K562 (cell line): Measurements from ENCODE around the gene RCC2. TPM values are rescaled to one million over a fixed set of nuclear protein-coding genes. Genes with fewer than 3 reads are reported as not detected.

Experiments used
- DACH1 ChIP-seq: fragments of 450-650 bp; IDR thresholded peaks from 2 replicates; pipeline ENCODE4 v1.6.1; 2018; ENCODE audit not compliant: partially characterized antibody
- ELF2 ChIP-seq: fragments of 250-450 bp; sonication (Bioruptor Pico); IDR thresholded peaks from 2 replicates; pipeline ENCODE4 v1.5.0; 2021; ENCODE audit warnings: mild to moderate bottlenecking
- HOXB6 ChIP-seq: fragments of 250-450 bp; sonication (Bioruptor Pico); IDR thresholded peaks from 2 replicates; pipeline ENCODE4 v1.5.1; 2022; ENCODE audit warnings: mild to moderate bottlenecking, borderline replicate concordance
- MYC ChIP-seq, 2 experiments: fragments of 250-450 bp in 1 of 2; sonication (Bioruptor Pico) in 1 of 2; IDR thresholded peaks; 2 replicates each; pipeline versions ENCODE4 v1.5.1 to v1.6.1; 2012 to 2021; ENCODE audit warnings: low read depth in 2 of 2, borderline replicate concordance in 1 of 2, improper control_type of control experiment in 1 of 2, low read length in 1 of 2, mild to moderate bottlenecking in 1 of 2, moderate library complexity in 1 of 2
- PHF8 ChIP-seq: fragments of 200-600 bp; sonication (generic); IDR thresholded peaks from 2 replicates; pipeline ENCODE4 v1.6.1; 2012; ENCODE audit warnings: mixed run types, mild to moderate bottlenecking, inconsistent platforms, low read length, moderate library complexity, borderline replicate concordance
- POLR2G ChIP-seq: fragments of 200-400 bp; formaldehyde crosslinking; IDR thresholded peaks from 2 replicates; pipeline ENCODE4 v1.6.1; 2017; ENCODE audit warnings: low read depth, mild to moderate bottlenecking, antibody characterized with exemption, low read length, moderate library complexity
- RBBP5 ChIP-seq: fragments of 200-600 bp; sonication (generic); IDR thresholded peaks from 2 replicates; pipeline ENCODE4 v1.6.1; 2012; ENCODE audit warnings: borderline replicate concordance, mild to moderate bottlenecking, low read length, control low read depth, inconsistent platforms; ENCODE audit not compliant: insufficient read depth, poor library complexity, severe bottlenecking
- SMAD4 ChIP-seq: fragments of 250-450 bp; sonication (Bioruptor Pico); conservative IDR thresholded peaks from 2 replicates; pipeline ENCODE4 v1.8.0; 2021; ENCODE audit warnings: inconsistent platforms, mild to moderate bottlenecking, moderate library complexity
- SREBF2 ChIP-seq: sonication (generic); formaldehyde crosslinking; IDR thresholded peaks from 2 replicates; pipeline ENCODE4 v1.4.0; 2020; ENCODE audit warnings: mild to moderate bottlenecking, missing genetic modification reagents
- TCFL5 ChIP-seq: fragments of 250-450 bp; sonication (Bioruptor Pico); conservative IDR thresholded peaks from 2 replicates; pipeline ENCODE4 v1.6.1; 2021; ENCODE audit warnings: mild to moderate bottlenecking, moderate library complexity, matching md5 sums
- ZBED1 ChIP-seq: IDR thresholded peaks from 2 replicates; pipeline ENCODE4 v1.6.1; 2014
- ZBTB7A ChIP-seq: IDR thresholded peaks from 2 replicates; pipeline ENCODE4 v1.6.1; 2011; ENCODE audit warnings: low read depth, mild to moderate bottlenecking, low read length, moderate library complexity, borderline replicate concordance; ENCODE audit not compliant: control insufficient read depth
- ZNF253 ChIP-seq: fragments of 250-450 bp; sonication (Bioruptor Pico); conservative IDR thresholded peaks from 2 replicates; pipeline ENCODE4 v1.6.1; 2021; ENCODE audit warnings: mild to moderate bottlenecking
- ZNF282 ChIP-seq: sonication (generic); formaldehyde crosslinking; IDR thresholded peaks from 2 replicates; pipeline ENCODE4 v1.8.1; 2023; ENCODE audit warnings: missing genetic modification reagents
- ZNF830 ChIP-seq: fragments of 250-450 bp; sonication (Bioruptor Pico); IDR thresholded peaks from 2 replicates; pipeline ENCODE4 v1.5.0; 2021; ENCODE audit warnings: mild to moderate bottlenecking
- ZSCAN29 ChIP-seq: fragments of 450-650 bp; IDR thresholded peaks from 2 replicates; pipeline ENCODE4 v1.6.1; 2017
- polyA plus RNA-seq, 8 experiments: library from polyadenylated mRNA; depleted of rRNA in 4 of 8; stranded (reverse) in 5 of 8; unstranded in 3 of 8; fragments of >200 nt; fragmentation: Nextera tagmentation in 2 of 8; fragmentation: Illumina TruSeq in 1 of 8; extraction: Ambion mirVana in 2 of 8; extraction: Trizol in 1 of 8; gene quantifications; 2 replicates each; pipeline versions ENCODE4 v1.2.1 to v1.2.3, GENCODE V29; 2011 to 2014; ENCODE audit warnings: inconsistent platforms in 1 of 8, missing spikeins in 1 of 8
- total RNA-seq, 7 experiments: library from RNA; depleted of rRNA in 6 of 7; stranded (reverse); fragments of >200 nt in 6 of 7; fragmentation: Illumina TruSeq in 2 of 7; extraction: Trizol in 2 of 7; gene quantifications; 2 replicates each; pipeline versions ENCODE4 v1.2.1 to v1.2.3, GENCODE V29; 2011 to 2021; ENCODE audit warnings: low replicate concordance in 1 of 7
- TF ChIP-seq, protein P1 (sequence below): fragments of 450-650 bp; IDR thresholded peaks from 2 replicates; pipeline ENCODE4 v1.6.1; 2017; ENCODE audit warnings: antibody characterized with exemption, mild to moderate bottlenecking
- TF ChIP-seq, protein P2 (sequence below): sonication (generic); formaldehyde crosslinking; IDR thresholded peaks from 2 replicates; pipeline ENCODE4 v1.4.0; 2020; ENCODE audit warnings: mild to moderate bottlenecking, missing genetic modification reagents
- TF ChIP-seq, protein P3 (sequence below): fragments of 250-450 bp; sonication (Bioruptor Pico); IDR thresholded peaks from 2 replicates; pipeline ENCODE4 v1.5.0; 2021

The RCC2 gene
- total and polyA plus RNA-seq, 9 of the 15 experiments (the other 6 are each of a cell fraction or from before 2014, with no cell fraction given) = 31.8 to 292 (median 116) TPM

DNA sequence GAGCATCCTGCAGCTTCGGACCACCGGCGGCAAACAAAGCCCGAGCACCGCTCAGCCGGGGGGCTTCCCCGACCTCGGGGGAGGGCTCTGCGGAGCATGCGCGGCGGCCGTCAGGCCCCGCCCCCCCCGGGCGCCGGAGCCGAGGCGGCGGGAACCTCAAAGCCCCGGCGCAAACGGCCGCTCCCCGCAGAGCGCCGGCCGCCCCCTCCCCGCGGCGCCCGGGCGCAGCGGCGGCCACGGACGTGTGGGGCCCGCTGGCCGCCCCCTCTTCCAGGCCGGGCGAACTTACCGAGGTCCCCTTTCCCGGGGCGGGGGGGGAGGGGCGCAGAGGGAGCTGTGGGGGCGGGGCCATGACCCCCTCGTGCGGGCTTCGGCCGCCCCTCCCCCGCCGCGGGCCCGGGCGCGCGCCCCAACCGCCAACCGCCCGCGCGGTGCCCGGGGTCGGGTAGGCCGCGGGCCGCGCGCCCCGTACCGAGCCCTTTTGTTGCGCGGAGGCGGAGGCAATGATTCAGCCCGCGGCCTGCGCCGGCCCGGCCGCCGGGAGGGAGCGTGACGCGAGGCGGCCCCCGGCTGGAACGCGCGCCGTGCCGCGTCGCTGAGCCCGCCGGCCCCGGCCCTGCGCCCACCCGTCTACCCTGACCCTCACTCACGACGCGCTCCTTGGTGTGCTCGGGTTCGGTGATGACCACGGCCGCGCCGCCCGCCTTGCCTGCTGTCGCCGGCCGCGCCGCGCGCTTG is 1.7 kb downstream of the RCC2 start (continued):
- TF ChIP-seq, protein P1, sequence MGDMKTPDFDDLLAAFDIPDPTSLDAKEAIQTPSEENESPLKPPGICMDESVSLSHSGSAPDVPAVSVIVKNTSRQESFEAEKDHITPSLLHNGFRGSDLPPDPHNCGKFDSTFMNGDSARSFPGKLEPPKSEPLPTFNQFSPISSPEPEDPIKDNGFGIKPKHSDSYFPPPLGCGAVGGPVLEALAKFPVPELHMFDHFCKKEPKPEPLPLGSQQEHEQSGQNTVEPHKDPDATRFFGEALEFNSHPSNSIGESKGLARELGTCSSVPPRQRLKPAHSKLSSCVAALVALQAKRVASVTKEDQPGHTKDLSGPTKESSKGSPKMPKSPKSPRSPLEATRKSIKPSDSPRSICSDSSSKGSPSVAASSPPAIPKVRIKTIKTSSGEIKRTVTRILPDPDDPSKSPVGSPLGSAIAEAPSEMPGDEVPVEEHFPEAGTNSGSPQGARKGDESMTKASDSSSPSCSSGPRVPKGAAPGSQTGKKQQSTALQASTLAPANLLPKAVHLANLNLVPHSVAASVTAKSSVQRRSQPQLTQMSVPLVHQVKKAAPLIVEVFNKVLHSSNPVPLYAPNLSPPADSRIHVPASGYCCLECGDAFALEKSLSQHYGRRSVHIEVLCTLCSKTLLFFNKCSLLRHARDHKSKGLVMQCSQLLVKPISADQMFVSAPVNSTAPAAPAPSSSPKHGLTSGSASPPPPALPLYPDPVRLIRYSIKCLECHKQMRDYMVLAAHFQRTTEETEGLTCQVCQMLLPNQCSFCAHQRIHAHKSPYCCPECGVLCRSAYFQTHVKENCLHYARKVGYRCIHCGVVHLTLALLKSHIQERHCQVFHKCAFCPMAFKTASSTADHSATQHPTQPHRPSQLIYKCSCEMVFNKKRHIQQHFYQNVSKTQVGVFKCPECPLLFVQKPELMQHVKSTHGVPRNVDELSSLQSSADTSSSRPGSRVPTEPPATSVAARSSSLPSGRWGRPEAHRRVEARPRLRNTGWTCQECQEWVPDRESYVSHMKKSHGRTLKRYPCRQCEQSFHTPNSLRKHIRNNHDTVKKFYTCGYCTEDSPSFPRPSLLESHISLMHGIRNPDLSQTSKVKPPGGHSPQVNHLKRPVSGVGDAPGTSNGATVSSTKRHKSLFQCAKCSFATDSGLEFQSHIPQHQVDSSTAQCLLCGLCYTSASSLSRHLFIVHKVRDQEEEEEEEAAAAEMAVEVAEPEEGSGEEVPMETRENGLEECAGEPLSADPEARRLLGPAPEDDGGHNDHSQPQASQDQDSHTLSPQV = peak; percentile 59; the same call in 1 of the 2 replicates
- 0 out of 2 replicates have a peak, but pooled peaks have one; percentile 67 for TF ChIP-seq SMAD4 (CRISPR knock-in tag)
- TF ChIP-seq DACH1 = no peak
- TF ChIP-seq RBBP5 = peak; percentile 84
- no peak for TF ChIP-seq ZSCAN29
- TF ChIP-seq, protein P2, sequence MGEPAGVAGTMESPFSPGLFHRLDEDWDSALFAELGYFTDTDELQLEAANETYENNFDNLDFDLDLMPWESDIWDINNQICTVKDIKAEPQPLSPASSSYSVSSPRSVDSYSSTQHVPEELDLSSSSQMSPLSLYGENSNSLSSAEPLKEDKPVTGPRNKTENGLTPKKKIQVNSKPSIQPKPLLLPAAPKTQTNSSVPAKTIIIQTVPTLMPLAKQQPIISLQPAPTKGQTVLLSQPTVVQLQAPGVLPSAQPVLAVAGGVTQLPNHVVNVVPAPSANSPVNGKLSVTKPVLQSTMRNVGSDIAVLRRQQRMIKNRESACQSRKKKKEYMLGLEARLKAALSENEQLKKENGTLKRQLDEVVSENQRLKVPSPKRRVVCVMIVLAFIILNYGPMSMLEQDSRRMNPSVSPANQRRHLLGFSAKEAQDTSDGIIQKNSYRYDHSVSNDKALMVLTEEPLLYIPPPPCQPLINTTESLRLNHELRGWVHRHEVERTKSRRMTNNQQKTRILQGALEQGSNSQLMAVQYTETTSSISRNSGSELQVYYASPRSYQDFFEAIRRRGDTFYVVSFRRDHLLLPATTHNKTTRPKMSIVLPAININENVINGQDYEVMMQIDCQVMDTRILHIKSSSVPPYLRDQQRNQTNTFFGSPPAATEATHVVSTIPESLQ = no peak
- TF ChIP-seq PHF8 = peak; percentile 67; the same call in 1 of the 2 replicates
- TF ChIP-seq POLR2G = peak; percentile 15
- no peak for TF ChIP-seq SREBF2
- no peak for TF ChIP-seq ZNF830 (CRISPR knock-in tag)
- no peak for TF ChIP-seq ELF2
- peak; percentile 91; the same call in 1 of the 2 replicates for TF ChIP-seq ZBTB7A
- TF ChIP-seq ZBED1 = no peak
- TF ChIP-seq ZNF253 = no peak
- no peak for TF ChIP-seq HOXB6 (CRISPR knock-in tag)
- no peak for TF ChIP-seq TCFL5 (CRISPR knock-in tag)
- TF ChIP-seq, protein P3, sequence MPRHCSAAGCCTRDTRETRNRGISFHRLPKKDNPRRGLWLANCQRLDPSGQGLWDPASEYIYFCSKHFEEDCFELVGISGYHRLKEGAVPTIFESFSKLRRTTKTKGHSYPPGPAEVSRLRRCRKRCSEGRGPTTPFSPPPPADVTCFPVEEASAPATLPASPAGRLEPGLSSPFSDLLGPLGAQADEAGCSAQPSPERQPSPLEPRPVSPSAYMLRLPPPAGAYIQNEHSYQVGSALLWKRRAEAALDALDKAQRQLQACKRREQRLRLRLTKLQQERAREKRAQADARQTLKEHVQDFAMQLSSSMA (CRISPR knock-in tag) = no peak
- TF ChIP-seq ZNF282 (CRISPR knock-in tag) = no peak
- peak; percentile 52; the same call in 1 of the 2 replicates for TF ChIP-seq MYC (IDR thresholded peaks at IDR 0.05; ENCODE audit: low read depth, low read length)
- TF ChIP-seq MYC (CRISPR knock-in tag; IDR thresholded peaks at IDR 0.05; ENCODE audit: borderline replicate concordance, low read depth) = no peak
